SIG-M5 treated with dmso at 0.1 percent for 504 hours (cell line): ENCODE results near the gene SMIM9.
A peak's percentile ranks its signal among the peaks of the same experiment; 100 is the strongest.
"Not testable (repeated sequence)": the region's sequence is repeated elsewhere in the genome, so short reads cannot be mapped to it uniquely, and the experiment has no call there.

Source experiments
- DNase-seq: peaks from one replicate; lab custom pipeline; 2025; ENCODE audit not compliant: unreplicated experiment; lab: John Stamatoyannopoulos, UW

The SMIM9 gene

DNA sequence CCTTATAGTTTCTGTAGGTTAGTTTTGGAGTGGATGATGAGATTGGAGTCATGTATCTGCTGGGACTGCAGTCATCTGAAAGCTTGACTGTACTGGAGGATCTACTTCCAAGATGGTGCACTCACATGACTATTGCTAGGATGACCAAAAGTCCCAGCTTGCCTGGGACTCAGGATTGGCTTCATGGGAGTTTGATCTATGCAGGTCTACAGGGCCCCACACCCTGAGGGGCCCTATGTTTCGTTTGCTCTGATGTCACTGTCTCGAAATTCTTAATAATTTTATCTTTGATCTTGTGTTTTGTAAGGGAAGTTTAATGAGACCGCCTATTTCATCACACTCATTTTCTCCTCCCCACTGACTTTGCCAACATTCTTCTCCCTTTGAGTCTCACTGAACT lies at the start of gene SMIM9:
SMIM9 (minus strand) TSS at position 101 of the 400 bp plus-strand sequence. CDS start 3,806 bp downstream, outside the sequence.
- no peak for DNase-seq

DNA sequence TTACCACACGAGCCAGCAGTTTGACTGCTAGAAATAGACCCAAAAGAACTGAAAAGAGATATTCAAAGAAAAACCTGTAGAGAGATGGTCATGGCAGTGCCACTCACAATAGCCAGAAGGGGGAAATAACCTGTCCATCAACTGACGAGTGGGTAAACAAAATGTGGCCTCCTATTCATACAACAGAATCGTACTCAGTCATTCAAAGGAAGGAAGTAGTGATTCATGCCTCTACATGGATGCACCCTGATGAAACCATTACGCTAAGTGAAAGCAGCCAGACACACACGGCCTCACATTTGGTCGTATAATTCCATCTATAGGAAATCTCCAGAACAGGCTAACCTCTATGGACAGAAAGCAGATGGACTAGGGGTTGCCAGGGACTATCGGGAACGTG lies 49.6 kb upstream of the SMIM9 start:
- DNase-seq = not testable (repeated sequence)

DNA sequence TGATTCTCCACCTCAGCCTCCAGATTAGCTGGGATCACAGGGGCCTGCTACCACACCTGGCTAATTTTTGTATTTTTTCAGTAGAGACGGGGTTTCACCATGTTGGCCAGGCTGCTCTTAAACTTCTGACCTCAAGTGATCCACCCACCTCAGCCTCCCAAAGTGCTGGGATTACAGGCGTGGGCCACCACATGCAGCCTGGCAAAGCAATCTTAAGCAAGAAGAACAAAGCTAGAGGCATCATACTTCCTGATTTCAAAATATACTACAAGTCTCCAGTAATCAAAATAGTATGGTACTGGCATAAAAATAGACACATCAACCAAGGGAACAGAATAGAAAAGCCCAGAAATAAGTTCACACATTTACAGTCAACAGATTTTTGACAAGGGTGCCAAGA lies 38.9 kb upstream of the SMIM9 start:
- no peak for DNase-seq

DNA sequence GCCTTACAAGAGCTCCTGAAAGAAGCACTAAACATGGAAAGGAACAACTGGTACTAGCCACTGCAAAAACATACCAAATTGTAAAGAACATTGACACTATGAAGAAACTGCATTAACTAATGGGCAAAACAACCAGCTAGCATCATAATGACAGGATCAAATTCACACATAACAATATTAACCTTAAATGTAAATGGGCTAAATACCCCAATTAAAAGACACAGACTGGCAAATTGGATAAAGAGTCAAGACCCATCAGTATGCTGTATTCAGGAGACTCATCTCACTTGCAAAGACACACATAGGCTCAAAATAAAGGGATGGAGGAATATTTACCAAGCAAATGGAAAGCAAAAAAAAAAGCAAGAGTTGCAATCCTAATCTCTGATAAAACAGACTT lies 34.1 kb upstream of the SMIM9 start:
- DNase-seq = not testable (repeated sequence)

DNA sequence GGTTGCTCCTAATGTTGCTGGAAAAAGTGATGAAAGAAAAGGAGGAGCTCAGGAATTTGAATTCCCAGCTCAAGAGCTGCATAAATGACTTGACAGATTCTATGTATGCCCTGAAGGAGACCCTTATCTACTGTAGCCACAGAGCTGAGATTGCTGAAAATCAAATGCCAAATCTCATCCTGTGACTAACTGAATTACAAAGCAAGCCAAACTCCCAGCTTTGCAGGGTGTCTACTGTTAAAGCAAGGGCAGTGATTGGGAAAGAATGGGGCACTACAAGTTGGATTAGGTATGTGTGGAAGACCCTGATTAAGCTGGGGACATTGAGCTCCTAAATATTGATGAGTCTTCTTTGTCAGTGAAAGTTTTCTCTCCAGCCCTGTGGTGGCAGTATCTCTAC lies 20.8 kb upstream of the SMIM9 start:
- DNase-seq = no peak

DNA sequence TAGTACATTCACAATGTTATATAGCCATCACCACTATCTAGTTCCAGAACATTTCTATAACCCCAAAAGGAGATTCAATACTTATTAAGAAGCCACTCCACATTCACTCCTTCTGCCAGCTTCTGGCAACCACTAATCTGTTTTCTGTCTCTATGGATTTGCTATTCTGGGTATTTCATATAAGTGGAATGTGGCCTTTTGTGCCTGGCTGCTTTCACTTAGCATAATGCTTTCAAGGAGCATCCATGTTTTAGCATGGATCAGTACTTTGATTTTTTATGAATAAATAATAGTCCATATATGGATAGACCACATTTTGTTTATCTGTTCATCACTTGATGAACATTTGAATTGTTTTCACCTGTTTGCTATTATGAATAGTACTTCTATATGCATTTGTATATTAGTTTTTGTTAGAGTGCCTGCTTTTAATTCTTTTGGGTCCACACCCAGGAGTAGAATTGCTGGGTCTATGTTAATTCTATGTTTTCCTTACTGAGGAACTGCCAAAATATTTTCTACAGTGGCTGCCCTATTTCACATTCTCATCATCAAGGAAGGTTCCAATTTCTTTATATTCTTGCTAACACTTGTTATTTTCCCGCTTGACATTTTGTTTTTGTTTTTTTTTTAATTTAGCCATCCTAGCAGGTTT lies 16.6 kb upstream of the SMIM9 start:
- no peak for DNase-seq

DNA sequence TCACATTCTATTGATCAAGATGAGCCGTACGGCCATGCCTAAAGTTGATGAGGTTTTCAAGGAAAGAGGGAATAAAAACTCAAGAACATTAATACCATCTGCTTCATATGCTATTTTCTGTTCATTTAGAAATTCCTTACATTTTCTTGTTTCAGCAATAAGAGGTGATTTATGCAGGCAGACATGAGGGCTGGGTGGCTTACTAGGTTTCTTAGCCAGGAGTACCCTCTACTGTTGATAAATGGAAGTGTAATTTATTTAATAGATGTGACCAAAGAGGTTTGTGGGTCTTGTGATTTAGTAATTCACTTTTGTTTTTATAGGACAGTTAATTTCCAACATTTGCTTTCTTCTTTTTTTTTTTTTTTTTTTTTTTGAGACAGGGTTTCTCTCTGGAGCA lies 6.4 kb upstream of the SMIM9 start:
- peak; percentile 52 for DNase-seq

DNA sequence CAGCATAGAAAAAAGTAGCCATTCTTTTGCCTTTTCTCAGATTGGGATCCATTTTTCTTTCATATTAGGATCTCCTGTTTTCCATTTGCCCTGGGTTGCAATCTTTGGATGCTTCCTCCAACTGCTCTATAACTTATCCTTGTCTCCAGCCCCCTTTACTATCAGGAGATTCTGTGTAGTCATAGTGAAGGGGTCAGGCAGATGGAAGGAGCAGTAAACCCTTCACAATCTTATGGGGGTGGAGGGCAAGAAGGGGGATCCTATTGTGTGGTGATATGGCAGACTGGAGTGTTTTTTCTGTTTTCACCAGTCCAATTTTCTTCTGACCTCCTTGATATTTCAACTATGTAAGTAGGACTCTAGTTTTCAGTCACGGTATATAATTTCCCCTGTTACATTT lies 1.7 kb upstream of the SMIM9 start:
- no peak for DNase-seq

DNA sequence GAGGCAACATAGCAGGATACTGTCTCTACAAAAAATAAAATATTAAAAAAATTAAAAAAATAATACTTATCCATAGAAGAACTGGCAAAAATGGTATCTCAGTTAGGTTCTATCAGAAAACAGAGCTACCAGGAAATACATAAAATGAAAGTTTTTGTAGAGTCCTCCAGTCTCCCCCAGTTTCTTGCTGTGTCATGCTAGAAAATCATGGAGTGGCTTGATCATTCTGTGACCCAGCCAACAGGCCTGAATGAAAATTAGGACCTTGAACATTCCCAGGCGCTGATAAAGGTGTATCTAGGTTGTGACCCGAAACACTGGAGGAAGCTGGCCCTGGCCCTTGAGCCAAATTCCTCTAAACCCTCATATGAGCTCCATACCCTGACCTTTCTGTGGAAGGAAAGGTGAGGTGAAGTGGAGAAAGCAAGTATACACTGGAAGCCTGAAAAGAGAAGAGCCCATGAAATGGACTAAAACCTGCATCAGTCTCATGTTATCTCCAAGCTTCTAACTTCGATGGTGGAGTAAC lies 652 bp downstream of the SMIM9 start:
- no peak for DNase-seq

DNA sequence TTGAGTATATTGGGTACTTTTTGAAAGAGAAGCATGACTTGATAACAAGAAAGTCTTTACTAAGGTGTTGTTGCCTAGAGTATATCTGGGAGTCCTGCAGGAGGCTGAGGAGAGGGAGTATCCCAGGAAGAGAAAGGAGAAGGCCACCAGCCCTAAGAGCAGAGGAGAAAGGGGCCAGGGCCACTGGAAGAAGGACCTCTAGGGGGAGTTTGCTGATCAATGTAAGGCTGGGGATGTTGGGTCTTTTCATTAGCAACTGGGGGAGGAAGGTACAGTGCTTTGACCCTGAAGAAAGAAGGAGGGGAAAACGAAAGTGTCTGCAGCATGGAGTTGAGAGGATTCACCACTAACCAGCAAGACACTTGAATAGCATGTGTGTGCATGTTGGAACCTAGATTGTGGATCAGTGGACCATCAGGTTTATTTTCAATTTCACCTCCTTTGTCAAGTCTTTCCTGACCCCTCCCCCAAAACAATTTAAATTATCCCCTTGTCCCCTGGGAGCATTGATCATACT lies 4.5 kb downstream of the SMIM9 start:
- DNase-seq = no peak

DNA sequence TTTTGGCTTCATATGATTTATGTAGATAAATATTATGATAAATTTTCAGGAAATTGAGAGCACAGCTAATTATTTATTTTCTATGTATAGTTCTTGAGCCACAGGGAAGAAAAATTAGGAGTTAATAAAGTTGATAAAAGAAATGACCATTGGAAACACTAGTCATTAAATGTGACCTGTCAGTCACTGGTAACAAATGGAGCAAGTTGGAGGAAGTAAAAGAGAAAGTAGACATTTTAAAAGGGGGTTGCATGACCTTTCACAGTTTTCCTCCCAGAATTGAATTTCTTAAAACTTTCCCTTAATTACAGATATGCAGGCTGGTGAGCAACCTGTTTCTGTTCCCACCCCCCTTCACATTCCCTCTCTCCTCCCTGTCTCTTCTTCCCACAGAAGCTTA lies 5.3 kb downstream of the SMIM9 start:
- no peak for DNase-seq

DNA sequence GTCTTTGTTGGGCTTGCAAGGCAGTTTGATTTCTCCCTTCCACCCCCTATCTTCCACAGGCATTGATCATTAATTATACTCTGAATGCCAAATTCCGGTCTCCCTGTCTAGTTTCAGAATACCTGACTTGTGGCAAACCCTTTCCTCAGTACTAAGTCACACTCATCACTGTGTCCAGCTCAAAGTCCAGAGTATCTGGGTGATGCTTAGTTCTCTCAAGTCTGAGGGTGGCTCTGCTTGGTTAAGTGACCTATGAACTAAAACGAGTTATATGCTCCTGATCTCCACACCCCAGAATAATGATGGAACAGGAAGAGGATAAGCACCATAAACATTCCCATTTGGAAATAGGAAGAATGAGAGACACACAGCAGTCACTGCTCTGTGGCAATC lies 6.5 kb downstream of the SMIM9 start:
- no peak for DNase-seq

DNA sequence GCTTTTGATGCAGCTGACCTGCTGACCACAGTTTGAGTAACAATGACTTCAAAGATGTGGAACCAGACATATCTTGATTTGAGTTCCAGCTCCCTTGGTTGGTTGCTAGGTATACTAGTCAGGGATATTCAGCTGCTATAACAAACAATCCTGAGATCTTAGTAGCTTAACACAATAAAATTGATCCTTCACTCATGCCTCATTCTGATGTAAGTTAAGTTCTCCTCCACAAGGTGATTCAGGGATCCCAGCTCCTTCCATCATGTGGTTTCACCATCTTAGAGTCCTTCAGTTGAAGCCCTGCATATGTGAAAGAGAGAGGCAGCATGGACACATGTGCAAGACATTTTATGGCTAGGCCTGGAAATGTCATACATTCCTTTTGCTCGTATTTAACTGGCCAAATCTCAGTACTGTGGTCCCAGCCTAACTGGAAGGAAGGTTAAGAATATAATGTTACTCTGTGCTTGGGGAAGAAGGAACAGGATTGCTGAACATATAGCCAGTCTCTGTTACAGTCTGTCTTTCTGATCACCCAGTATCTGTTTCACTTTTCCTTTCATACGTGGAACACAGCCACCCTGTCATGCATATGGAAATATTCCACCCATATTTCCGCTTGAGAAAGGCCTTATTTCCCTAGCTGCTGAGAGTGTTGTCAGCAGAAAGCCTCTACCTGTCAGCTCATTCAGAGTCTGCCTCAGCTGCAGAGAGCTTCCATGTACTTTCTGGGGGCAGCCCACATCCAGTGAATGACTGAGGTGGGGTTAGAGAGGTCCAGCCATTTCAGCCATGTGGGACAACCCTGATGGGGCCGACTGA lies 7.1 kb downstream of the SMIM9 start:
- DNase-seq = no peak

DNA sequence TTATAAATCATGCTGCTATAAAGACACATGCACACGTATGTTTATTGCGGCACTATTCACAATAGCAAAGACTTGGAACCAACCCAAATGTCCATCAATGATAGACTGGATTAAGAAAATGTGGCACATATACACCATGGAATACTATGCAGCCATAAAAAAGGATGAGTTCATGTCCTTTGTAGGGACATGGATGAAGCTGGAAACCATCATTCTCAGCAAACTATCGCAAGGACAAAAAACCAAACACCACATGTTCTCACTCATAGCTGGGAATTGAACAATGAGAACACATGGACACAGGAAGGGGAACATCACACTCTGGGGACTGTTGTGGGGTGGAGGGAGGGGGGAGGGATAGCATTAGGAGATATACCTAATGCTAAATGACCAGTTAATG lies 8.9 kb downstream of the SMIM9 start:
- DNase-seq = not testable (repeated sequence)

DNA sequence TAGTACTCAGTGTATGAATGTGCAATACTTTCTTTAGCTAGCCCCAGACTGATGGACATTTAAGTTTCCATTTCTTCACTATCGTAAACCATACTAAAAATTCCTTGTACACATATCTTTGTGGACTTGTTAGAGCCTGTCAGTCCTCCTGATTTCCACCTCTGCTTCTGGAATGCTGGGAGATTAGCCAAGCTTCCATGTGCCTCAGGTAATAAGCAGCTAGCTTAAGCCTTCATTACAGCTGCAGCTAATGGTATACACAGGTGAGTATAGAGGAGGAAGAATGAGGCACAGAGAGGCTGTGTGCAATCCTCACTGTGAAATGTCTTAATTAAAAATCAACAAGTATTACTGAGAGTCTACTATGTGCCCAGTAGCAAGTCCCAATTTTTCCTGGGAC lies 9.8 kb downstream of the SMIM9 start:
- DNase-seq = no peak

DNA sequence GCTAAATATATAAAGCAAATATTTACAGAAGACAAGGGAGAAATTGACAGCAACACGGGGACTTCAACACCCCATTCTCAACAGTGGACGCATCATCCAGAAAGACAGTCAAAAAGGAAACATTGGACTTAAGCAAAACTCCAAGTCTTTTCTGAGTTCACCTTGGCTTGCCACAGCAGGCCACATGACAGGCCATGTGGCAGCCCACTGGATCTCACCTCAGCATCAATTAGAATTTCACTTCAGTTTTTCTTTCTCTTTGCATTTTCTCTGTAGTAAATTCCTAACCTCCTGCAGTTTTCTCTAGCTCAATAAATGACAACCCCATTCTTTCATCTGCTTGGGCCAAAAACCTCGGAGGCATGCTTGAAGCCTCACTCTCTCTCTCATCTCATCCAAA lies 12.4 kb downstream of the SMIM9 start:
- no peak for DNase-seq

DNA sequence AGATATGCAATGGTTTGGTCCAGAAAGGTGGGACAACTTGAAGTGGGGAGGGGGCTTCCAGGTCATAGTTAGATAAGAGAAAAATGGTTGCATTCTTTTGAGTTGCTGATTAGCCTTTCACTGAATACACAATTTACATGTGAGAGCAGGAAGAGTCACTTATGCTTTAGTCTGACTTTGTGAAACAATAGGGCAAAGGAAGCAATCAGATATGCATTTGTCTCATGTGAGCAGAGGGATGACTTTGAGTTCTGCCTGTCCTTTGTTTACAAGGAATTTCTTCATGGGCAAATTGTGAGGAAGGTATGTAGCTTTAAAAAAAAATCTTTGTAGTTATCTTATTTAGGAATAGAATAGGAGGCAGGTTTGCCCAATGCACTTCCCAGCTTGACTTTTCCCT lies 12.9 kb downstream of the SMIM9 start:
- DNase-seq = no peak

DNA sequence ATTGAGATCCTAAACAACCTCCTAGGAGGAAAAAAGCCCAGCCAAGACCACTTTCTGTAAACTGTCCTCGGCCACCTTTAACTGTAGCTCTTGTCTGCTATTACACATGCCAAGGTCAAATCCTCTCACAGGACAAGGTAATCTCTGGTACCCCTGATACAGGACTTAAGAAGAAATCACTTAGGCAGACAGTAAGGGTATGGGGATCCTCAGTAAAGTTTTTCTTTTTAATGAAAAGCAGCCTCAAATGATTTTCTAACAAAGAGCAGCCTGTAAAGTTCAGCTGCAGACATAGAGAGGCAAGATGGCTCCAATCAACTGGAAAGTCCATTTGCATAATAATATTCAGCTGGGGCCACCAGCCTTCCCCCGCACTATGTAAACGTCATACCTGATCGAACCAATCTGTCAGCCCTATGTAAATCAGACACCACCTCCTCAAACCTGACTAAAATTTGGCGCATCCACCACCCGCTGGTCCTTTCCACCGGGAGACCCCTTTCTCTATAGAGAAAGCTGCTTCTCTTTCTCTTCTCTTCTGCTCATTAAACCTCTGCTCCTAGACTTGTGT lies 14.6 kb downstream of the SMIM9 start:
- no peak for DNase-seq

DNA sequence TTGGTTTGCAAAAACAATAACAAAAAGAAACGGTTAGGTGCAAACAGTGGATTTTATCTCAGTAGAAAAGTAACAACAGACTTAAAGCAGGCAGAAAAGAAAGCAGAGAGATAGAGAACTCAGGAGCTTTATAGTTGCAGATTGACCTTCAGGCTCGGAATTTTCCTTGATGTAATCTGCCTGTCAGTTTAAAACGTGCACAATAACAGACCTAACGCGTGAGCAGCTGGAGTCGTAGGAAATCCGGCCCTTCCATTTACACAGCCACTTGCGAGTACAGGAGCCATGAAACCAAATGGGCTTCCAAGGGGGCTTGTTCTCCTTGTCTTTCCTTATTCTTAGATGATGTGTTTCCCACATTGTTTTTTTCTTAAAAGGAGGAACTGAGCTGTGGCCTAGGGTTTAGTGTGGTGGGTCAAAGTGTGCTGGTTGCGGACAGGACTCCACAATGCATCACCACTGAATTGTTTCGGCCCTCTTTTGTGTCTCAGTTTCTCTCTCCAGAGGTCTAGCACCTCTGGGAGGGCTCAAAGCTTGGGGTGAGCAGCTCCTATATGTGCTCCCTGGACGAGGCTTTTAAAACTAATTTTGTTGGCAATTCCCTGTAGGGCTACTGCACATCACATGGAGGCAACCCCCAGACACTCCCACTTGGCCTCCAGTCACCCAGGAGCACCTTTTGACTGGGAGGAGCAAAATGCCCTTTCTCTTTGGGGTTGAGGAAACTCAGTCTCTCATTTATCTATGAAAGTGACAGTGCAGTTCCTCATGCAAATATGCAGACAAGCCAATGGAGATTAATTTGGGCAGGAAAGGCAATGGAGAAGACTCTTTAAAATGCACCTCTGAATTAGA lies 15.3 kb downstream of the SMIM9 start:
- DNase-seq = no peak

DNA sequence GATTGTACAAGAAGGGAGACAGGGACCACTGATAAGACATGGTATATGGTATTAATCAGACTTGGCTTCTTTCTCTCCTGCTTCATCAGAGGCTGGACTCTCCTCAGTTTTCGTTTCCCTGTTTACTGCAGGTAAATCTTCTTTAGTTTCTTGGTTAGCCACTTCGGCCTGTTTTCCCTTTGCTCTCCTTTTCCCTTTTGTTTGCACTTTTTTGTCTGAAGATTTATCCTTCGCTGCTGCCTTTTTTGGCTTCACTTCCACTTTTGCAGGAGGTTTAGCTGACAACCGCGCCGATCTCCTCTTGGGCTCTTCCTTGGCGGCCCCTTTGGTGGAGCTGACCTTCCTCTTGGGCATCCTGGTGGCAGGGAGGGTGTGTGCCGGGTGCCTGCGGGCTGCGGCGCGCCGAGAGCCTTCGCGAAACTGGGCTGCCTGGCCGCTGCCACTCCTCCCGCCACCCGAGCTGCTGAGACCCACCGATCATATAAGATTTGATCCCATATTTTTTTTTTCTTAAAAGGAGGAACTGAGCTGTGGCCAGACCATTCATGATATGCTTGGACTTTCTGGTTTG lies 17.3 kb downstream of the SMIM9 start:
- not testable (repeated sequence) for DNase-seq
